WTC11 (cell line): ENCODE measurements around the gene NEO1. TPM values are rescaled to one million over a fixed set of nuclear protein-coding genes. Genes with fewer than 3 reads are reported as not detected.
A peak's percentile ranks its signal among the peaks of the same experiment; 100 is the strongest.

Experiments
- ATAC-seq: fragments of 200-7000 bp; cut with Tn5 transposase; 2 replicates; pipeline ENCODE4 v1.10.0; 2021; ENCODE audit warnings: mild to moderate bottlenecking, moderate library complexity
- CTCF ChIA-PET: fragments of 300-600 bp; sonication (Branson Sonifier 250); formaldehyde crosslinking; loops from one replicate; lab custom pipeline; 2021; ENCODE audit warnings: antibody characterized with exemption; lab: Charles Lee
- POLR2A ChIA-PET: fragments of 350-600 bp; sonication (Branson Sonifier 250); formaldehyde crosslinking; loops from one replicate; lab custom pipeline; 2021; ENCODE audit warnings: antibody characterized with exemption; lab: Charles Lee
- DNase-seq: peaks from one replicate; pipeline ENCODE4 v3.0.0; 2021; ENCODE audit warnings: low spot score
- H3K27ac Mint-ChIP-seq: 2 replicates; pipeline ENCODE4 v1.8.0; 2021; ENCODE audit warnings: mixed read lengths
- H3K27me3 Mint-ChIP-seq: 2 replicates; pipeline ENCODE4 v1.8.0; 2021; ENCODE audit warnings: low read depth, mild to moderate bottlenecking, moderate library complexity, mixed read lengths
- H3K36me3 Mint-ChIP-seq: 2 replicates; pipeline ENCODE4 v1.8.0; 2021; ENCODE audit warnings: mixed read lengths
- H3K4me1 Mint-ChIP-seq: 2 replicates; pipeline ENCODE4 v1.8.0; 2022; ENCODE audit warnings: mixed read lengths
- H3K4me3 Mint-ChIP-seq: 2 replicates; pipeline ENCODE4 v1.8.0; 2021; ENCODE audit warnings: mild to moderate bottlenecking, moderate library complexity, mixed read lengths
- H3K9me3 Mint-ChIP-seq: 2 replicates; pipeline ENCODE4 v1.8.0; 2021; ENCODE audit warnings: mixed read lengths
- ATF6 ChIP-seq: sonication (generic); formaldehyde crosslinking; IDR thresholded peaks from 2 replicates; pipeline ENCODE4 v1.8.1; 2023; ENCODE audit warnings: mild to moderate bottlenecking, missing genetic modification reagents
- FOXJ3 ChIP-seq: sonication (generic); formaldehyde crosslinking; IDR thresholded peaks from 2 replicates; pipeline ENCODE4 v1.9.0; 2021; ENCODE audit warnings: missing genetic modification reagents, mild to moderate bottlenecking, borderline replicate concordance
- GRHL2 ChIP-seq: fragments of 250-450 bp; sonication (Bioruptor Pico); IDR thresholded peaks from 2 replicates; pipeline ENCODE4 v1.8.0; 2022; ENCODE audit warnings: mild to moderate bottlenecking, moderate library complexity; ENCODE audit not compliant: insufficient replicate concordance, severe bottlenecking
- NFE2L1 ChIP-seq: sonication (generic); formaldehyde crosslinking; IDR thresholded peaks from 2 replicates; pipeline ENCODE4 v1.8.1; 2023; ENCODE audit warnings: missing genetic modification reagents
- NFYB ChIP-seq: sonication (generic); formaldehyde crosslinking; conservative IDR thresholded peaks from 2 replicates; pipeline ENCODE4 v1.8.0; 2022; ENCODE audit warnings: low read depth, missing genetic modification reagents
- OVOL2 ChIP-seq: fragments of 250-450 bp; sonication (Bioruptor Pico); IDR thresholded peaks from 2 replicates; pipeline ENCODE4 v1.9.0; 2021; ENCODE audit warnings: mild to moderate bottlenecking, borderline replicate concordance
- PREB ChIP-seq: sonication (generic); formaldehyde crosslinking; IDR thresholded peaks from 2 replicates; pipeline ENCODE4 v1.8.1; 2022; ENCODE audit warnings: mild to moderate bottlenecking, missing genetic modification reagents, moderate library complexity, borderline replicate concordance
- RELA ChIP-seq: sonication (generic); formaldehyde crosslinking; IDR thresholded peaks from 2 replicates; pipeline ENCODE4 v1.8.1; 2022; ENCODE audit warnings: missing genetic modification reagents, mild to moderate bottlenecking, borderline replicate concordance
- SMAD4 ChIP-seq: sonication (generic); formaldehyde crosslinking; IDR thresholded peaks from 2 replicates; pipeline ENCODE4 v1.8.0; 2022; ENCODE audit warnings: mild to moderate bottlenecking, missing genetic modification reagents
- TP53 ChIP-seq: sonication (generic); formaldehyde crosslinking; IDR thresholded peaks from 2 replicates; pipeline ENCODE4 v1.8.1; 2023; ENCODE audit warnings: mild to moderate bottlenecking, missing genetic modification reagents
- ZBTB21 ChIP-seq: sonication (generic); formaldehyde crosslinking; IDR thresholded peaks from 2 replicates; pipeline ENCODE4 v1.8.1; 2023; ENCODE audit warnings: mild to moderate bottlenecking, missing genetic modification reagents, borderline replicate concordance
- ZNF121 ChIP-seq: sonication (generic); formaldehyde crosslinking; IDR thresholded peaks from 2 replicates; pipeline ENCODE4 v1.8.0; 2023; ENCODE audit warnings: missing genetic modification reagents
- ZNF317 ChIP-seq: sonication (generic); formaldehyde crosslinking; IDR thresholded peaks from 2 replicates; pipeline ENCODE4 v1.8.1; 2023; ENCODE audit warnings: low read depth, mild to moderate bottlenecking, moderate library complexity, missing genetic modification reagents, borderline replicate concordance
- ZSCAN18 ChIP-seq: fragments of 250-450 bp; sonication (Bioruptor Pico); IDR thresholded peaks from 2 replicates; pipeline ENCODE4 v2.1.2; 2022; ENCODE audit warnings: mild to moderate bottlenecking, moderate library complexity
- total RNA-seq: library from RNA; stranded (reverse); gene quantifications from 3 replicates; pipeline ENCODE4 v1.2.3, GENCODE V29; 2021
- TF ChIP-seq, protein P1 (sequence below): fragments of 250-450 bp; sonication (Bioruptor Pico); IDR thresholded peaks from 2 replicates; pipeline ENCODE4 v1.9.0; 2021; ENCODE audit warnings: moderate library complexity, mild to moderate bottlenecking, inconsistent platforms, borderline replicate concordance
- TF ChIP-seq, protein P2 (sequence below): sonication (generic); formaldehyde crosslinking; IDR thresholded peaks from 2 replicates; pipeline ENCODE4 v1.8.1; 2022; ENCODE audit warnings: low read depth, mild to moderate bottlenecking, moderate library complexity, missing genetic modification reagents, borderline replicate concordance
- TF ChIP-seq, protein P3 (sequence below): sonication (generic); formaldehyde crosslinking; IDR thresholded peaks from 2 replicates; pipeline ENCODE4 v1.8.0; 2023; ENCODE audit warnings: missing genetic modification reagents
- TF ChIP-seq, protein P4 (sequence below): sonication (generic); formaldehyde crosslinking; IDR thresholded peaks from 2 replicates; pipeline ENCODE4 v1.8.1; 2023; ENCODE audit warnings: mild to moderate bottlenecking, missing genetic modification reagents, borderline replicate concordance

NEO1 gene
- total RNA-seq, 1 experiment from 2014 or later = 37.1 TPM

GRCh38 chr15:73183071-73183470, 130.8 kb downstream of the NEO1 start:
- Mint-ChIP-seq H3K27ac (peak overlapping the region; percentile 66), H3K4me1 (peaks cover 14% of the 10 kb centered on the region)
- TF ChIP-seq ZNF317 (CRISPR knock-in tag) (no peak), OVOL2 (CRISPR knock-in tag) (no peak), ZBTB21 (no peak), RELA (no peak), SMAD4 (no peak), NFYB (CRISPR knock-in tag) (no peak), TP53 (no peak), PREB (no peak), ATF6 (no peak), FOXJ3 (CRISPR knock-in tag) (no peak), GRHL2 (CRISPR knock-in tag) (no peak), ZSCAN18 (CRISPR knock-in tag) (no peak), NFE2L1 (CRISPR knock-in tag) (no peak), ZNF121 (CRISPR knock-in tag) (no peak)
- TF ChIP-seq, protein P1, sequence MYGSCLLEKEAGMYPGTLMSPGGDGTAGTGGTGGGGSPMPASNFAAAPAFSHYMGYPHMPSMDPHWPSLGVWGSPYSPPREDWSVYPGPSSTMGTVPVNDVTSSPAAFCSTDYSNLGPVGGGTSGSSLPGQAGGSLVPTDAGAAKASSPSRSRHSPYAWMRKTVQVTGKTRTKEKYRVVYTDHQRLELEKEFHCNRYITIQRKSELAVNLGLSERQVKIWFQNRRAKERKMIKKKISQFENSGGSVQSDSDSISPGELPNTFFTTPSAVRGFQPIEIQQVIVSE (CRISPR knock-in tag) = no peak
- TF ChIP-seq, protein P2, sequence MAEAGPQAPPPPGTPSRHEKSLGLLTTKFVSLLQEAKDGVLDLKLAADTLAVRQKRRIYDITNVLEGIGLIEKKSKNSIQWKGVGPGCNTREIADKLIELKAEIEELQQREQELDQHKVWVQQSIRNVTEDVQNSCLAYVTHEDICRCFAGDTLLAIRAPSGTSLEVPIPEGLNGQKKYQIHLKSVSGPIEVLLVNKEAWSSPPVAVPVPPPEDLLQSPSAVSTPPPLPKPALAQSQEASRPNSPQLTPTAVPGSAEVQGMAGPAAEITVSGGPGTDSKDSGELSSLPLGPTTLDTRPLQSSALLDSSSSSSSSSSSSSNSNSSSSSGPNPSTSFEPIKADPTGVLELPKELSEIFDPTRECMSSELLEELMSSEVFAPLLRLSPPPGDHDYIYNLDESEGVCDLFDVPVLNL = no peak
- TF ChIP-seq, protein P3, sequence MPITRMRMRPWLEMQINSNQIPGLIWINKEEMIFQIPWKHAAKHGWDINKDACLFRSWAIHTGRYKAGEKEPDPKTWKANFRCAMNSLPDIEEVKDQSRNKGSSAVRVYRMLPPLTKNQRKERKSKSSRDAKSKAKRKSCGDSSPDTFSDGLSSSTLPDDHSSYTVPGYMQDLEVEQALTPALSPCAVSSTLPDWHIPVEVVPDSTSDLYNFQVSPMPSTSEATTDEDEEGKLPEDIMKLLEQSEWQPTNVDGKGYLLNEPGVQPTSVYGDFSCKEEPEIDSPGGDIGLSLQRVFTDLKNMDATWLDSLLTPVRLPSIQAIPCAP (CRISPR knock-in tag) = no peak
- TF ChIP-seq, protein P4, sequence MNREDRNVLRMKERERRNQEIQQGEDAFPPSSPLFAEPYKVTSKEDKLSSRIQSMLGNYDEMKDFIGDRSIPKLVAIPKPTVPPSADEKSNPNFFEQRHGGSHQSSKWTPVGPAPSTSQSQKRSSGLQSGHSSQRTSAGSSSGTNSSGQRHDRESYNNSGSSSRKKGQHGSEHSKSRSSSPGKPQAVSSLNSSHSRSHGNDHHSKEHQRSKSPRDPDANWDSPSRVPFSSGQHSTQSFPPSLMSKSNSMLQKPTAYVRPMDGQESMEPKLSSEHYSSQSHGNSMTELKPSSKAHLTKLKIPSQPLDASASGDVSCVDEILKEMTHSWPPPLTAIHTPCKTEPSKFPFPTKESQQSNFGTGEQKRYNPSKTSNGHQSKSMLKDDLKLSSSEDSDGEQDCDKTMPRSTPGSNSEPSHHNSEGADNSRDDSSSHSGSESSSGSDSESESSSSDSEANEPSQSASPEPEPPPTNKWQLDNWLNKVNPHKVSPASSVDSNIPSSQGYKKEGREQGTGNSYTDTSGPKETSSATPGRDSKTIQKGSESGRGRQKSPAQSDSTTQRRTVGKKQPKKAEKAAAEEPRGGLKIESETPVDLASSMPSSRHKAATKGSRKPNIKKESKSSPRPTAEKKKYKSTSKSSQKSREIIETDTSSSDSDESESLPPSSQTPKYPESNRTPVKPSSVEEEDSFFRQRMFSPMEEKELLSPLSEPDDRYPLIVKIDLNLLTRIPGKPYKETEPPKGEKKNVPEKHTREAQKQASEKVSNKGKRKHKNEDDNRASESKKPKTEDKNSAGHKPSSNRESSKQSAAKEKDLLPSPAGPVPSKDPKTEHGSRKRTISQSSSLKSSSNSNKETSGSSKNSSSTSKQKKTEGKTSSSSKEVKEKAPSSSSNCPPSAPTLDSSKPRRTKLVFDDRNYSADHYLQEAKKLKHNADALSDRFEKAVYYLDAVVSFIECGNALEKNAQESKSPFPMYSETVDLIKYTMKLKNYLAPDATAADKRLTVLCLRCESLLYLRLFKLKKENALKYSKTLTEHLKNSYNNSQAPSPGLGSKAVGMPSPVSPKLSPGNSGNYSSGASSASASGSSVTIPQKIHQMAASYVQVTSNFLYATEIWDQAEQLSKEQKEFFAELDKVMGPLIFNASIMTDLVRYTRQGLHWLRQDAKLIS (CRISPR knock-in tag) = no peak
- TF ChIP-seq, all 79 proteins: peak for 0
- DNase-seq (peak; percentile 15), ATAC-seq (peak; percentile 59)
- ChIA-PET CTCF (no interaction called here), POLR2A (no interaction called here)
- H3K9me3 Mint-ChIP-seq = peaks cover 24% of the 10 kb centered on the region
- H3K36me3 Mint-ChIP-seq = peaks cover 39% of the 10 kb centered on the region
- no peaks in the 10 kb centered on the region for H3K27me3 Mint-ChIP-seq
- no peak overlapping the region for H3K4me3 Mint-ChIP-seq
